ENCODE results near the gene DNALI1.

GRCh38 chr1:37596182-37596667, 39.5 kb downstream of the DNALI1 start:
- TF ChIP-seq CTCF (conservative IDR thresholded peaks at IDR 0.05; ENCODE audit: low read depth, low read length) (no peak), POLR2A (IDR thresholded peaks at IDR 0.05; ENCODE audit: low read depth, low read length) (no peak), NFE2L2 (IDR thresholded peaks at IDR 0.05; ENCODE audit: low read depth, low read length) (no peak), MXI1 (IDR thresholded peaks at IDR 0.05; ENCODE audit: borderline replicate concordance, low read depth, low read length) (no peak), FOS (IDR thresholded peaks at IDR 0.05; ENCODE audit: low read depth, low read length) (no peak), CHD1 (IDR thresholded peaks at IDR 0.05; ENCODE audit: low read depth, low read length) (no peak), USF2 (IDR thresholded peaks at IDR 0.05; ENCODE audit: low read depth, low read length) (no peak), SMC3 (IDR thresholded peaks at IDR 0.05; ENCODE audit: low read depth, low read length) (no peak), RAD21 (IDR thresholded peaks at IDR 0.05; ENCODE audit: low read length) (no peak), RFX5 (IDR thresholded peaks at IDR 0.05; ENCODE audit: low read depth, low read length) (no peak), RCOR1 (IDR thresholded peaks at IDR 0.05; ENCODE audit: insufficient replicate concordance, low read length) (no peak), CEBPB (IDR thresholded peaks at IDR 0.05; ENCODE audit: low read depth, low read length) (no peak), MAZ (IDR thresholded peaks at IDR 0.05; ENCODE audit: borderline replicate concordance, low read depth, low read length) (no peak), MAFK (IDR thresholded peaks at IDR 0.05; ENCODE audit: low read depth, low read length) (no peak)

Data from IMR-90 (cell line).